Left ventricle myocardium superior (tissue), 1 donor: ENCODE data around the gene TIMM22. TPM values are rescaled to one million over a fixed set of nuclear protein-coding genes. Genes with fewer than 3 reads are reported as not detected.
"Not testable (repeated sequence)": the region's sequence is repeated elsewhere in the genome, so short reads cannot be mapped to it uniquely, and the experiment has no call there.

Experiments
- ATAC-seq: fragments of 200-7000 bp; cut with Tn5 transposase; one replicate; pipeline ENCODE4 v1.9.1; 2020; ENCODE audit warnings: mild to moderate bottlenecking, moderate library complexity
- DNase-seq: peaks from one replicate; pipeline ENCODE4 v3.0.0-alpha.2; 2020
- intact Hi-C: fragments of 100-400 bp; cut with micrococcal nuclease; formaldehyde crosslinking; loops from one replicate; pipeline ENCODE4 v1.11.0; 2022
- total RNA-seq: library from RNA; stranded (reverse); fragmentation: NEBNext Ultra II Directional; extraction: Animal tissue kit (Norgen Biotek cat#: 25700); gene quantifications from one replicate; pipeline ENCODE4 v1.2.1, GENCODE V29; 2021
- donor health status: DM: no; HTN: yes; CAD: no; lungs with severe emphysema.

TIMM22 gene
- total RNA-seq, 1 donor from 2014 or later = 15.8 TPM

GRCh38 chr17:995324-995723, 1.6 kb upstream of the TIMM22 start:
- ATAC-seq = not testable (repeated sequence)

GRCh38 chr17:998111-998510, 1.2 kb downstream of the TIMM22 start:
- ATAC-seq (no peak), DNase-seq (no peak)
- intact Hi-C loops = no loop called here

More at GRCh38 chr17:995324-995723, 1.6 kb upstream of the TIMM22 start:
- intact Hi-C loops, DNase-seq: not testable (repeated sequence)

- ATAC-seq = peak; percentile 9
- DNase-seq = peak; percentile 67
- intact Hi-C loops = no loop called here
Observed at GRCh38 chr17:1000597-1001461, 3.9 kb downstream of the TIMM22 start.

- peak; percentile 47 for DNase-seq
- intact Hi-C loops = no loop called here
- peak; percentile 0 for ATAC-seq
Observed at GRCh38 chr17:1001640-1002411, 4.9 kb downstream of the TIMM22 start.

- intact Hi-C loops = no loop called here
- ATAC-seq (peak; percentile 43), DNase-seq (no peak)
Observed at GRCh38 chr17:1002412-1002753, 5.5 kb downstream of the TIMM22 start.

GRCh38 chr17:1002771-1003555, 6.0 kb downstream of the TIMM22 start:
- intact Hi-C loops = no loop called here
- ATAC-seq (peak; percentile 32), DNase-seq (peak; percentile 46)

- no peak for DNase-seq
- no peak for ATAC-seq
- intact Hi-C loops = no loop called here
Observed at GRCh38 chr17:1003633-1003971, 6.7 kb downstream of the TIMM22 start.

- DNase-seq = peak; percentile 31
- intact Hi-C loops = no loop called here
- ATAC-seq = no peak
Observed at GRCh38 chr17:1003972-1004768, 7.2 kb downstream of the TIMM22 start.

- intact Hi-C loops = no loop called here
- DNase-seq = no peak
- ATAC-seq = no peak
Observed at GRCh38 chr17:1004769-1005295, 7.9 kb downstream of the TIMM22 start.

GRCh38 chr17:1005361-1005946, 8.5 kb downstream of the TIMM22 start:
- ATAC-seq (peak; percentile 42), DNase-seq (peak; percentile 79)
- intact Hi-C loops = no loop called here

GRCh38 chr17:1006054-1006453, 9.1 kb downstream of the TIMM22 start:
- no peak for ATAC-seq
- DNase-seq = peak; percentile 48
- intact Hi-C loops = no loop called here

GRCh38 chr17:1007310-1008007, 10.5 kb downstream of the TIMM22 start:
- intact Hi-C loops = no loop called here
- ATAC-seq (peak; percentile 11), DNase-seq (peak; percentile 33)

- peak; percentile 64 for ATAC-seq
- intact Hi-C loops = no loop called here
Observed at GRCh38 chr17:1008008-1008761, 11.3 kb downstream of the TIMM22 start.

GRCh38 chr17:1009229-1010085, 12.5 kb downstream of the TIMM22 start:
- ATAC-seq = no peak
- DNase-seq = no peak

More at GRCh38 chr17:1008008-1008761, 11.3 kb downstream of the TIMM22 start:
- peak; percentile 74 for DNase-seq

GRCh38 chr17:1010086-1010450, 13.1 kb downstream of the TIMM22 start:
- ATAC-seq (no peak), DNase-seq (no peak)
- intact Hi-C loops = no loop called here

More at GRCh38 chr17:1009229-1010085, 12.5 kb downstream of the TIMM22 start:
- intact Hi-C loops = no loop called here

GRCh38 chr17:1010586-1010985, 13.7 kb downstream of the TIMM22 start:
- peak; percentile 24 for DNase-seq
- ATAC-seq = no peak
- intact Hi-C loops = no loop called here
